GM12878 (cell line): Measurements from ENCODE around the gene SELP. TPM values are rescaled to one million over a fixed set of nuclear protein-coding genes. Genes with fewer than 3 reads are reported as not detected.

Experiments
- ATAC-seq: fragments of 200-7000 bp; cut with Tn5 transposase; 3 replicates; pipeline ENCODE4 v1.9.1; 2020; ENCODE audit warnings: mild to moderate bottlenecking, moderate library complexity
- BruUV-seq: library from RNA; stranded (reverse); fragments of 400-500 nt; replicated peaks from 2 replicates; lab custom pipeline; 2021; lab: Mats Ljungman, UMichigan
- CTCF ChIA-PET: fragments of 300-600 bp; sonication (Branson Sonifier 250); formaldehyde crosslinking; extraction: SDS; loops from one replicate; lab custom pipeline; 2021; ENCODE audit warnings: inconsistent platforms; lab: Yijun Ruan, JAX
- POLR2A ChIA-PET: fragments of 350-600 bp; formaldehyde crosslinking; extraction: SDS; loops from one replicate; lab custom pipeline; 2021; ENCODE audit warnings: inconsistent platforms; lab: Charles Lee
- RAD21 ChIA-PET: fragments of 300-600 bp; sonication (Branson Sonifier 250); formaldehyde crosslinking; loops from one replicate; lab custom pipeline; 2023; ENCODE audit warnings: antibody characterized with exemption; ENCODE audit not compliant: unreplicated experiment; lab: Charles Lee
- SMC1A ChIA-PET: fragments of 300-600 bp; sonication (Branson Sonifier 250); formaldehyde crosslinking; loops from one replicate; lab custom pipeline; 2023; ENCODE audit not compliant: unreplicated experiment, uncharacterized antibody; lab: Charles Lee
- DNase-seq: peaks from one replicate; pipeline ENCODE4 v3.0.0-alpha.2; 2011; ENCODE audit warnings: low read depth, low spot score
- FAIRE-seq: peaks from 3 replicates; lab custom pipeline; 2011; peaks lifted over from hg19 to GRCh38; lab: Jason Lieb, UNC
- H2AFZ ChIP-seq: 2 replicates; pipeline ENCODE4 v1.6.0; 2011; ENCODE audit warnings: low read depth, low read length, control low read depth; ENCODE audit not compliant: control insufficient read depth
- H3K27ac ChIP-seq: 2 replicates; pipeline ENCODE4 v1.5.1; 2011; ENCODE audit warnings: control low read depth; ENCODE audit not compliant: control insufficient read depth, insufficient read depth
- H3K27me3 ChIP-seq, 2 experiments: replicated peaks in 1 of 2; 2 replicates each; pipeline versions ENCODE4 v1.6.0 to v1.6.1; 2011; ENCODE audit warnings: low read length in 1 of 2; ENCODE audit not compliant: control insufficient read depth in 2 of 2, insufficient read depth in 2 of 2
- H3K36me3 ChIP-seq, 2 experiments: 2 replicates each; pipeline ENCODE4 v1.5.1; 2011; ENCODE audit warnings: low read length in 1 of 2; ENCODE audit not compliant: control insufficient read depth in 2 of 2, insufficient read depth in 2 of 2
- H3K4me1 ChIP-seq: 2 replicates; pipeline ENCODE4 v1.6.1; 2011; ENCODE audit warnings: mild to moderate bottlenecking, low read length, moderate library complexity, mixed read lengths; ENCODE audit not compliant: control insufficient read depth, insufficient read depth
- H3K4me2 ChIP-seq: 2 replicates; pipeline ENCODE4 v1.6.0; 2011; ENCODE audit warnings: control low read depth; ENCODE audit not compliant: control insufficient read depth, insufficient read depth
- H3K4me3 ChIP-seq: fragments of 200-600 bp; sonication (generic); 2 replicates; pipeline ENCODE4 v1.5.1; 2016
- H3K79me2 ChIP-seq: 2 replicates; pipeline ENCODE4 v1.6.0; 2011; ENCODE audit warnings: low read length; ENCODE audit not compliant: control insufficient read depth, insufficient read depth
- H3K9ac ChIP-seq: 2 replicates; pipeline ENCODE4 v1.8.0; 2011; ENCODE audit warnings: low read length, control low read depth, mixed read lengths; ENCODE audit not compliant: control insufficient read depth, insufficient read depth
- H3K9me3 ChIP-seq: replicated peaks from 3 replicates; pipeline ENCODE4 v1.5.1; 2011; ENCODE audit warnings: mild to moderate bottlenecking, low read length; ENCODE audit not compliant: control insufficient read depth, insufficient read depth
- H4K20me1 ChIP-seq: 2 replicates; pipeline ENCODE4 v1.6.0; 2011; ENCODE audit not compliant: control insufficient read depth, insufficient read depth
- BCL11A ChIP-seq: IDR thresholded peaks from 2 replicates; pipeline ENCODE4 v1.6.1; 2011; ENCODE audit warnings: low read depth, low read length
- FOS ChIP-seq: IDR thresholded peaks from 3 replicates; pipeline ENCODE4 v1.6.1; 2011; ENCODE audit warnings: borderline replicate concordance; ENCODE audit not compliant: insufficient read length; ENCODE audit errors: extremely low read depth
- NR2C1 ChIP-seq: fragments of 450-650 bp; IDR thresholded peaks from 2 replicates; pipeline ENCODE4 v1.6.1; 2017; ENCODE audit warnings: antibody characterized with exemption, mild to moderate bottlenecking, moderate library complexity
- PAX5 ChIP-seq: IDR thresholded peaks from 2 replicates; pipeline ENCODE4 v1.6.1; 2011; ENCODE audit warnings: low read depth, low read length, borderline replicate concordance
- POLR2A ChIP-seq: IDR thresholded peaks from 2 replicates; pipeline ENCODE4 v1.6.1; 2011; ENCODE audit warnings: low read depth, mild to moderate bottlenecking, low read length
- POLR2AphosphoS2 ChIP-seq: IDR thresholded peaks from 2 replicates; pipeline ENCODE4 v1.6.1; 2011; ENCODE audit warnings: low read depth, mild to moderate bottlenecking, low read length, improper control_type of control experiment, moderate library complexity
- SIX5 ChIP-seq: IDR thresholded peaks from 2 replicates; pipeline ENCODE4 v1.6.1; 2011; ENCODE audit warnings: mild to moderate bottlenecking, low read depth, low read length, moderate library complexity; ENCODE audit not compliant: severe bottlenecking
- TCF12 ChIP-seq: IDR thresholded peaks from 2 replicates; pipeline ENCODE4 v1.6.1; 2011; ENCODE audit warnings: low read depth, mild to moderate bottlenecking, low read length
- ZNF24 ChIP-seq: fragments of 450-650 bp; IDR thresholded peaks from 2 replicates; pipeline ENCODE4 v1.6.1; 2017; ENCODE audit warnings: antibody characterized with exemption, mild to moderate bottlenecking
- WGBS: methylation state at CpG from one replicate; pipeline ENCODE4 v1.1.6; 2016; ENCODE audit warnings: low lambda C conversion rate; ENCODE audit not compliant: insufficient replicate concordance, insufficient coverage; ENCODE audit errors: missing lambda C conversion rate; 5-methylcytosine and 5-hydroxymethylcytosine counted together
- in situ Hi-C: fragments of 300-500 bp; cut with MboI; formaldehyde crosslinking; loops from 9 replicates; pipeline ENCODE4 v1.14.3; 2018; ENCODE audit warnings: mixed read lengths
- intact Hi-C: fragments of 100-400 bp; cut with micrococcal nuclease; formaldehyde crosslinking; loops from one replicate; pipeline ENCODE4 v1.14.2; 2022; ENCODE audit not compliant: unreplicated experiment
- polyA plus RNA-seq, 11 experiments: library from polyadenylated mRNA; depleted of rRNA in 4 of 11; unstranded in 6 of 11; stranded (reverse) in 5 of 11; fragments of >200 nt; fragmentation: Nextera tagmentation in 4 of 11; fragmentation: Illumina TruSeq in 1 of 11; extraction: Ambion mirVana in 4 of 11; extraction: Trizol in 1 of 11; gene quantifications; 1 replicate in 1 of 11; 2 replicates in 10 of 11; pipeline versions ENCODE4 v1.2.1 to v1.2.3, GENCODE V29; 2011 to 2016; ENCODE audit warnings: inconsistent platforms in 2 of 11, missing spikeins in 2 of 11, low read depth in 1 of 11
- total RNA-seq, 4 experiments: library from RNA; depleted of rRNA in 3 of 4; stranded (reverse); fragments of >200 nt in 3 of 4; fragmentation: Illumina TruSeq in 1 of 4; extraction: Trizol in 1 of 4; gene quantifications; 2 replicates each; pipeline versions ENCODE4 v1.2.1 to v1.2.3, GENCODE V29; 2013 to 2021
- TF ChIP-seq, protein P1 (sequence below): fragments of 450-650 bp; formaldehyde crosslinking; IDR thresholded peaks from 2 replicates; pipeline ENCODE4 v1.5.0; 2022; ENCODE audit warnings: mild to moderate bottlenecking, missing genetic modification characterization
- TF ChIP-seq, protein P2 (sequence below): fragments of 450-650 bp; IDR thresholded peaks from 2 replicates; pipeline ENCODE4 v1.6.1; 2017; ENCODE audit warnings: mild to moderate bottlenecking, moderate library complexity

SELP gene
- total and polyA plus RNA-seq, 10 of the 15 experiments (the other 5 are each of a cell fraction or from before 2014, with no cell fraction given): 0.04 to 0.23 (median 0.06) TPM; not detected in 7

DNA sequence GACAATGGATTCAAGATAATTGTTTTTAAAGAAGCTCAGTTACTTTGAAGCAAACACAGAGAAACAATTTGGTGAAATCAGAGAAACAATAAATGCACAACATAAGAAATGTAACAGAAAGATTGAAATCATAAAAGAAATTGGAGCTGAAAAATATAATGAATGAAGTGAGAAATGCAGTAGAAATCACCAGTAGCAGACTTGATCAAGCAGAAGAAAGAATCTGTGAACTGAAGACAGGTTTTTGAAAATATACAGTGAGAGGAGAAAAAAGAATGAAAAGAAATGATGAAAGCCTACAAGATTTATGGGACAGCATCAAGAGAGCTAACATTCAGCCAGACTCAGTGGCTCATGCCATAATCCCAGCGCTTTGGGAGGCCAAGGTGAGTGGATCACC is 4.2 kb upstream of the SELP start:
- ChIA-PET POLR2A (interaction anchor here (0.8 kb wide), 1 partner anchor 32 kb away, joined by 3 read pairs; no protein-coding TSS in a partner anchor), SMC1A (interaction anchor here (0.6 to 1.9 kb wide), 4 partner anchors 9 to 470 kb away, joined by 3 to 5 read pairs (median 3); no protein-coding TSS in a partner anchor), RAD21 (no interaction called here), CTCF (interaction anchor here (1.6 kb wide), 1 partner anchor 33 kb away, joined by 5 read pairs; no protein-coding TSS in a partner anchor)
- in situ Hi-C loops (no loop called here), intact Hi-C loops (no loop called here)
- H4K20me1 ChIP-seq: no peaks in the 10 kb centered on the region
- no peaks in the 10 kb centered on the region for H3K27me3 ChIP-seq
- no peaks in the 10 kb centered on the region for H3K36me3 ChIP-seq
- no peak for ATAC-seq
- no peak overlapping the region for H3K4me2 ChIP-seq
- peaks cover 8% of the 10 kb centered on the region; the same call in 2 of the 3 replicates for H3K9me3 ChIP-seq
- WGBS: 42% methylated on average over 1 of the region's 1 CpG
- no peaks in the 10 kb centered on the region for H3K79me2 ChIP-seq
- no peak for DNase-seq
- no peak overlapping the region for H2AFZ ChIP-seq
- no peak for TF ChIP-seq POLR2AphosphoS2
- no peak overlapping the region for H3K4me3 ChIP-seq
- no peak overlapping the region for H3K9ac ChIP-seq
- no peak for FAIRE-seq
- no peaks in the 10 kb centered on the region for H3K4me1 ChIP-seq
- H3K27ac ChIP-seq: no peak overlapping the region
- no TSS peak for BruUV-seq

DNA sequence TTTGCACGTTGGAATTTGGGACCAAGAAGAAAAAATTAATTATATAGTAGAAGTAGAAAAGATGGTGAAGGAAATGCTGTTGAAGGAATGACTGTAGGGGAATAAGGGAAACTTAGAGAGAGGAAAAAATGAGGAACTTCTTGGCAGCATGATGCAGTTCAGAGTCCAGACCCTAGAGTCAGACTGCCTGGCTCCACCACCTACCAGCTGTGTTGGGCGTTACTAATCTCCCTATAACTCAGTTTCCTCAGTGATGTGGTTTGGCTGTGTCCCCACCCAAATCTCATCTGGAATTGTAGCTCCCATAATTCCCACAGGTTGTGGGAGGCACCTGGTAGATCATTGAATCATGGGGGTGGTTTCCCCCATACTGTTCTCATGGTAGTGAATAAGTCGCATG is 1.3 kb upstream of the SELP start:
- no peak overlapping the region for H2AFZ ChIP-seq
- BruUV-seq: no TSS peak
- H3K4me3 ChIP-seq: no peak overlapping the region
- no peaks in the 10 kb centered on the region for H4K20me1 ChIP-seq
- H3K9ac ChIP-seq: no peak overlapping the region
- CTCF ChIA-PET: interaction anchor here (0.6 kb wide), 1 partner anchor 81 kb away, joined by 3 read pairs; no protein-coding TSS in a partner anchor
- peaks cover 8% of the 10 kb centered on the region; the same call in 2 of the 3 replicates for H3K9me3 ChIP-seq
- no peaks in the 10 kb centered on the region for H3K27me3 ChIP-seq
- ATAC-seq (no peak), DNase-seq (no peak), FAIRE-seq (no peak)
- intact Hi-C loops: no loop called here
- WGBS: 45% methylated on average over 3 of the region's 3 CpGs
- in situ Hi-C loops: no loop called here
- no peak overlapping the region for H3K4me2 ChIP-seq
- SMC1A ChIA-PET: no interaction called here
- H3K36me3 ChIP-seq: no peaks in the 10 kb centered on the region
- RAD21 ChIA-PET: no interaction called here
- no peaks in the 10 kb centered on the region for H3K4me1 ChIP-seq
- no peak overlapping the region for H3K27ac ChIP-seq
- H3K79me2 ChIP-seq: no peaks in the 10 kb centered on the region
- POLR2A ChIA-PET: no interaction called here
- TF ChIP-seq PAX5: no peak
- TF ChIP-seq, protein P1, sequence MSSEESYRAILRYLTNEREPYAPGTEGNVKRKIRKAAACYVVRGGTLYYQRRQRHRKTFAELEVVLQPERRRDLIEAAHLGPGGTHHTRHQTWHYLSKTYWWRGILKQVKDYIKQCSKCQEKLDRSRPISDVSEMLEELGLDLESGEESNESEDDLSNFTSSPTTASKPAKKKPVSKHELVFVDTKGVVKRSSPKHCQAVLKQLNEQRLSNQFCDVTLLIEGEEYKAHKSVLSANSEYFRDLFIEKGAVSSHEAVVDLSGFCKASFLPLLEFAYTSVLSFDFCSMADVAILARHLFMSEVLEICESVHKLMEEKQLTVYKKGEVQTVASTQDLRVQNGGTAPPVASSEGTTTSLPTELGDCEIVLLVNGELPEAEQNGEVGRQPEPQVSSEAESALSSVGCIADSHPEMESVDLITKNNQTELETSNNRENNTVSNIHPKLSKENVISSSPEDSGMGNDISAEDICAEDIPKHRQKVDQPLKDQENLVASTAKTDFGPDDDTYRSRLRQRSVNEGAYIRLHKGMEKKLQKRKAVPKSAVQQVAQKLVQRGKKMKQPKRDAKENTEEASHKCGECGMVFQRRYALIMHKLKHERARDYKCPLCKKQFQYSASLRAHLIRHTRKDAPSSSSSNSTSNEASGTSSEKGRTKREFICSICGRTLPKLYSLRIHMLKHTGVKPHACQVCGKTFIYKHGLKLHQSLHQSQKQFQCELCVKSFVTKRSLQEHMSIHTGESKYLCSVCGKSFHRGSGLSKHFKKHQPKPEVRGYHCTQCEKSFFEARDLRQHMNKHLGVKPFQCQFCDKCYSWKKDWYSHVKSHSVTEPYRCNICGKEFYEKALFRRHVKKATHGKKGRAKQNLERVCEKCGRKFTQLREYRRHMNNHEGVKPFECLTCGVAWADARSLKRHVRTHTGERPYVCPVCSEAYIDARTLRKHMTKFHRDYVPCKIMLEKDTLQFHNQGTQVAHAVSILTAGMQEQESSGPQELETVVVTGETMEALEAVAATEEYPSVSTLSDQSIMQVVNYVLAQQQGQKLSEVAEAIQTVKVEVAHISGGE: no peak
- no peak for TF ChIP-seq BCL11A
- TF ChIP-seq FOS: no peak
- no peak for TF ChIP-seq POLR2A
- TF ChIP-seq, protein P2, sequence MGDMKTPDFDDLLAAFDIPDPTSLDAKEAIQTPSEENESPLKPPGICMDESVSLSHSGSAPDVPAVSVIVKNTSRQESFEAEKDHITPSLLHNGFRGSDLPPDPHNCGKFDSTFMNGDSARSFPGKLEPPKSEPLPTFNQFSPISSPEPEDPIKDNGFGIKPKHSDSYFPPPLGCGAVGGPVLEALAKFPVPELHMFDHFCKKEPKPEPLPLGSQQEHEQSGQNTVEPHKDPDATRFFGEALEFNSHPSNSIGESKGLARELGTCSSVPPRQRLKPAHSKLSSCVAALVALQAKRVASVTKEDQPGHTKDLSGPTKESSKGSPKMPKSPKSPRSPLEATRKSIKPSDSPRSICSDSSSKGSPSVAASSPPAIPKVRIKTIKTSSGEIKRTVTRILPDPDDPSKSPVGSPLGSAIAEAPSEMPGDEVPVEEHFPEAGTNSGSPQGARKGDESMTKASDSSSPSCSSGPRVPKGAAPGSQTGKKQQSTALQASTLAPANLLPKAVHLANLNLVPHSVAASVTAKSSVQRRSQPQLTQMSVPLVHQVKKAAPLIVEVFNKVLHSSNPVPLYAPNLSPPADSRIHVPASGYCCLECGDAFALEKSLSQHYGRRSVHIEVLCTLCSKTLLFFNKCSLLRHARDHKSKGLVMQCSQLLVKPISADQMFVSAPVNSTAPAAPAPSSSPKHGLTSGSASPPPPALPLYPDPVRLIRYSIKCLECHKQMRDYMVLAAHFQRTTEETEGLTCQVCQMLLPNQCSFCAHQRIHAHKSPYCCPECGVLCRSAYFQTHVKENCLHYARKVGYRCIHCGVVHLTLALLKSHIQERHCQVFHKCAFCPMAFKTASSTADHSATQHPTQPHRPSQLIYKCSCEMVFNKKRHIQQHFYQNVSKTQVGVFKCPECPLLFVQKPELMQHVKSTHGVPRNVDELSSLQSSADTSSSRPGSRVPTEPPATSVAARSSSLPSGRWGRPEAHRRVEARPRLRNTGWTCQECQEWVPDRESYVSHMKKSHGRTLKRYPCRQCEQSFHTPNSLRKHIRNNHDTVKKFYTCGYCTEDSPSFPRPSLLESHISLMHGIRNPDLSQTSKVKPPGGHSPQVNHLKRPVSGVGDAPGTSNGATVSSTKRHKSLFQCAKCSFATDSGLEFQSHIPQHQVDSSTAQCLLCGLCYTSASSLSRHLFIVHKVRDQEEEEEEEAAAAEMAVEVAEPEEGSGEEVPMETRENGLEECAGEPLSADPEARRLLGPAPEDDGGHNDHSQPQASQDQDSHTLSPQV: no peak
- TF ChIP-seq ZNF24: no peak
- no peak for TF ChIP-seq SIX5
- TF ChIP-seq NR2C1: no peak
- TF ChIP-seq TCF12: no peak
